H54 (cell line): Measurements from ENCODE around the gene EXOC1L.

Experiments
- DNase-seq: peaks from one replicate; pipeline ENCODE4 v3.0.0; 2011; ENCODE audit warnings: low spot score, mixed read lengths; ENCODE audit not compliant: insufficient read length
- FAIRE-seq: peaks from 3 replicates; lab custom pipeline; 2011; peaks lifted over from hg19 to GRCh38; lab: Jason Lieb, UNC
- POLR2A ChIP-seq: IDR thresholded peaks from 2 replicates; pipeline ENCODE4 v1.6.1; 2011; ENCODE audit warnings: low read depth, mild to moderate bottlenecking, low read length

EXOC1L gene

GRCh38 chr4:55880652-55881280, 61.2 kb downstream of the EXOC1L start:
- DNase-seq (no peak), FAIRE-seq (no peak)
- no peak for TF ChIP-seq POLR2A

- DNase-seq (no peak), FAIRE-seq (no peak)
- no peak for TF ChIP-seq POLR2A
These were observed 64.7 kb downstream of the EXOC1L start for GRCh38 chr4:55884093-55884850.

GRCh38 chr4:55884851-55885219, 65.2 kb downstream of the EXOC1L start:
- TF ChIP-seq POLR2A, result no peak
- FAIRE-seq (no peak), DNase-seq (no peak)
